Lung (tissue), 13 donors: Measurements from ENCODE around the gene DUSP19. TPM values are rescaled to one million over a fixed set of nuclear protein-coding genes. Genes with fewer than 3 reads are reported as not detected.

Source experiments
- ATAC-seq: fragments of 200-7000 bp; cut with Tn5 transposase; one replicate; pipeline ENCODE4 v1.9.1; 2020; ENCODE audit warnings: moderate number of reproducible peaks; ENCODE audit not compliant: insufficient read depth, low FRiP score
- DNase-seq, 3 donors: peaks; one replicate each; pipeline ENCODE4 v3.0.0-alpha.2; 2013 to 2017
- H3K27ac ChIP-seq, 2 donors: one replicate each; pipeline ENCODE4 v1.5.1; 2013; ENCODE audit warnings: mild to moderate bottlenecking in 2 of 2, moderate library complexity in 2 of 2, control low read depth in 1 of 2, inconsistent platforms in 1 of 2, low read depth in 1 of 2, low read length in 1 of 2
- H3K27me3 ChIP-seq, 3 donors: one replicate each; pipeline ENCODE4 v1.5.1; 2013; ENCODE audit warnings: low read length in 2 of 3; ENCODE audit not compliant: control insufficient read depth in 3 of 3, insufficient read depth in 3 of 3
- H3K36me3 ChIP-seq, 4 donors: one replicate each; pipeline ENCODE4 v1.5.1; 2013; ENCODE audit warnings: low read length in 4 of 4, mild to moderate bottlenecking in 1 of 4, moderate library complexity in 1 of 4; ENCODE audit not compliant: control insufficient read depth in 4 of 4, insufficient read depth in 4 of 4
- H3K4me1 ChIP-seq, 5 donors: one replicate each; pipeline ENCODE4 v1.5.1; 2013; ENCODE audit warnings: low read length in 5 of 5, mild to moderate bottlenecking in 2 of 5, moderate library complexity in 1 of 5; ENCODE audit not compliant: control insufficient read depth in 5 of 5, insufficient read depth in 5 of 5
- H3K4me3 ChIP-seq: one replicate; pipeline ENCODE4 v1.5.1; 2013; ENCODE audit warnings: mild to moderate bottlenecking, control low read depth, moderate library complexity
- H3K9ac ChIP-seq, 2 donors: one replicate each; pipeline ENCODE4 v1.5.1; 2013; ENCODE audit warnings: low read length in 2 of 2, control low read depth in 1 of 2; ENCODE audit not compliant: insufficient read depth in 1 of 2
- H3K9me3 ChIP-seq, 4 donors: one replicate each; pipeline ENCODE4 v1.5.1; 2013; ENCODE audit warnings: low read length in 3 of 4, mild to moderate bottlenecking in 1 of 4, moderate library complexity in 1 of 4; ENCODE audit not compliant: control insufficient read depth in 4 of 4, insufficient read depth in 3 of 4
- CTCF ChIP-seq: IDR thresholded peaks from 2 replicates; pipeline ENCODE4 v1.5.1; 2012; ENCODE audit warnings: mild to moderate bottlenecking; ENCODE audit errors: control extremely low read depth, extremely low read depth
- WGBS, 2 donors: extraction: QIAGEN DNeasy Blood & Tissue Kit; methylation state at CpG; one replicate each; pipeline ENCODE4 v1.1.7; 2013; 5-methylcytosine and 5-hydroxymethylcytosine counted together
- polyA plus RNA-seq, 2 donors: library from polyadenylated mRNA; stranded (reverse); fragments of 200-250 nt; gene quantifications; one replicate each; pipeline ENCODE4 v1.2.1, GENCODE V29; 2013
- small RNA-seq: library from RNA; depleted of rRNA; stranded (forward); fragments of <200 nt; gene quantifications from one replicate; pipeline ENCODE3, GENCODE V24; 2014; ENCODE audit warnings: low replicate concordance
- total RNA-seq, 2 donors: library from RNA; depleted of rRNA in 1 of 2; stranded (reverse); fragments of >200 nt in 1 of 2; gene quantifications; one replicate each; pipeline ENCODE4 v1.2.1, GENCODE V29; 2014 to 2021
- donor health status: control.
- donor health status: control.
- donor health status: Bipolar disorder and iron deficiency.
- donor health status: healthy.
- donor health status: DM: yes; HTN: yes; CAD: no.

DUSP19 gene
- total and polyA plus RNA-seq, 4 donors = 0.70 to 8.8 (median 2.9) TPM

GRCh38 chr2:183148955-183149354 is 70.4 kb downstream of the DUSP19 start:
- H3K9me3 ChIP-seq = peaks cover 0 to 3% (median 0%) of the 10 kb centered on the region in 4 donors
- peaks cover 0 to 3% (median 0%) of the 10 kb centered on the region in 5 donors for H3K4me1 ChIP-seq
- no peak for DNase-seq
- H3K27ac ChIP-seq = no peak overlapping the region
- peaks cover 0 to 12% (median 6%) of the 10 kb centered on the region in 4 donors for H3K36me3 ChIP-seq
- H3K27me3 ChIP-seq = no peaks in the 10 kb centered on the region
- no peak overlapping the region for H3K9ac ChIP-seq
- no peak overlapping the region for H3K4me3 ChIP-seq
- no peak for ATAC-seq
- WGBS, 2 donors = 95 to 100% methylated on average over 1 of the region's 1 CpG
- no peak for TF ChIP-seq CTCF

- Histone ChIP-seq H3K4me3 (no peak overlapping the region), H3K36me3 (peaks cover 0 to 8% (median 2%) of the 10 kb centered on the region in 4 donors), H3K9ac (no peak overlapping the region), H3K4me1 (peaks cover 0 to 3% (median 0%) of the 10 kb centered on the region in 5 donors), H3K9me3 (no peaks in the 10 kb centered on the region), H3K27ac (no peak overlapping the region), H3K27me3 (no peaks in the 10 kb centered on the region)
- WGBS, 2 donors = 81 to 92% methylated on average over 2 of the region's 2 CpGs
- ATAC-seq (no peak), DNase-seq (peak in 2 of 3 donors; percentile 22 to 37)
- no peak for TF ChIP-seq CTCF
Observed at GRCh38 chr2:183149489-183149888, 70.9 kb downstream of the DUSP19 start.

Small RNAs within 50 kb of the gene (small RNA-seq; reads per million reads assigned to genes)
- gene RF00599 = not detected

Other genes with a start within 250 kb of the DUSP19 start
- 1 to 10 TPM; 2.0 to 7.4 TPM for gene FRZB, start 212.1 kb upstream of the DUSP19 start, total RNA-seq
- gene FRZB, start 212.1 kb upstream of the DUSP19 start, polyA plus RNA-seq = 1 to 10 TPM in 1 of 2 donors, under 1 TPM in 1; 0.19 to 1.2 TPM
- gene NCKAP1, start 40.3 kb upstream of the DUSP19 start, total RNA-seq = 100 to 1,000 TPM in 1 of 2 donors, 10 to 100 TPM in 1; 93.7 to 194 TPM
- gene NCKAP1, start 40.3 kb upstream of the DUSP19 start, polyA plus RNA-seq = 10 to 100 TPM; 36.4 to 52.5 TPM
- gene NUP35, start 45.7 kb downstream of the DUSP19 start, total RNA-seq = 10 to 100 TPM; 14.5 to 28.0 TPM
- 10 to 100 TPM in 1 of 2 donors, 1 to 10 TPM in 1; 9.5 to 10.2 TPM for gene NUP35, start 45.7 kb downstream of the DUSP19 start, polyA plus RNA-seq